HL-60 (cell line): ENCODE data around the gene B3GNT3.

Experiments used
- GABPA ChIP-seq: IDR thresholded peaks from 2 replicates; pipeline ENCODE4 v1.6.1; 2012; ENCODE audit warnings: low read depth
- POLR2AphosphoS5 ChIP-seq: IDR thresholded peaks from 2 replicates; pipeline ENCODE4 v1.6.1; 2012; ENCODE audit warnings: low read depth
- SPI1 ChIP-seq: IDR thresholded peaks from 2 replicates; pipeline ENCODE4 v1.6.1; 2012; ENCODE audit warnings: low read depth, mild to moderate bottlenecking, borderline replicate concordance
- TF ChIP-seq, protein P1 (sequence below): IDR thresholded peaks from one replicate; pipeline ENCODE4 v1.5.1; 2011; ENCODE audit warnings: low read length, control low read depth, inconsistent platforms; ENCODE audit not compliant: insufficient read depth

GRCh38 chr19:17834350-17835181 lies 39.6 kb downstream of the B3GNT3 start:
- TF ChIP-seq, protein P1, sequence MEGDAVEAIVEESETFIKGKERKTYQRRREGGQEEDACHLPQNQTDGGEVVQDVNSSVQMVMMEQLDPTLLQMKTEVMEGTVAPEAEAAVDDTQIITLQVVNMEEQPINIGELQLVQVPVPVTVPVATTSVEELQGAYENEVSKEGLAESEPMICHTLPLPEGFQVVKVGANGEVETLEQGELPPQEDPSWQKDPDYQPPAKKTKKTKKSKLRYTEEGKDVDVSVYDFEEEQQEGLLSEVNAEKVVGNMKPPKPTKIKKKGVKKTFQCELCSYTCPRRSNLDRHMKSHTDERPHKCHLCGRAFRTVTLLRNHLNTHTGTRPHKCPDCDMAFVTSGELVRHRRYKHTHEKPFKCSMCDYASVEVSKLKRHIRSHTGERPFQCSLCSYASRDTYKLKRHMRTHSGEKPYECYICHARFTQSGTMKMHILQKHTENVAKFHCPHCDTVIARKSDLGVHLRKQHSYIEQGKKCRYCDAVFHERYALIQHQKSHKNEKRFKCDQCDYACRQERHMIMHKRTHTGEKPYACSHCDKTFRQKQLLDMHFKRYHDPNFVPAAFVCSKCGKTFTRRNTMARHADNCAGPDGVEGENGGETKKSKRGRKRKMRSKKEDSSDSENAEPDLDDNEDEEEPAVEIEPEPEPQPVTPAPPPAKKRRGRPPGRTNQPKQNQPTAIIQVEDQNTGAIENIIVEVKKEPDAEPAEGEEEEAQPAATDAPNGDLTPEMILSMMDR = no peak
- TF ChIP-seq POLR2AphosphoS5 (no peak), GABPA (no peak), SPI1 (no peak)
